ENCODE data around the gene PNMA8B. TPM values are rescaled to one million over a fixed set of nuclear protein-coding genes. Genes with fewer than 3 reads are reported as not detected.

PNMA8B gene
- total RNA-seq, 1 experiment from 2014 or later, result not detected

DNA sequence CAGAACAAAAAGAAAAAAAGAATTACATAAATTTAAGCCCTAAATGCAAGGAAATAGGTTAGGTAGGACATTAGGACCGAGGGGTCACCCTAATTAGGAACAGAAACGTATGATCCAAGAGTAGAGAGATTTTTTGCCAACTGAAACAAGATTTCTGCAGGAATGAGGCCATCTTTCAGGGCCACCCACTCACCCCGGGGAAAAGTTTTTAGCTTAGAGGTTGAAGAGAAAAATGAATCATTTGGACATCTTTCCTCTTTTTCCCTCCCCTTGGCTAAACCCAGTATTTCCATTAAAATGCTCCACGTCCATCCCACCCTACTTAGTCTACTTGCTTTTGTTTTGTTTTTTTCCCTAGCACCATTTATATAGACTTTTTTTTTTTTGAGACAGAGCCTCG, 13.7 kb downstream of the PNMA8B start:
- no peak overlapping the region for H3K27ac Mint-ChIP-seq (ENCODE audit: unreplicated experiment)
- DNase-seq, result no peak
- TF ChIP-seq, protein P1, sequence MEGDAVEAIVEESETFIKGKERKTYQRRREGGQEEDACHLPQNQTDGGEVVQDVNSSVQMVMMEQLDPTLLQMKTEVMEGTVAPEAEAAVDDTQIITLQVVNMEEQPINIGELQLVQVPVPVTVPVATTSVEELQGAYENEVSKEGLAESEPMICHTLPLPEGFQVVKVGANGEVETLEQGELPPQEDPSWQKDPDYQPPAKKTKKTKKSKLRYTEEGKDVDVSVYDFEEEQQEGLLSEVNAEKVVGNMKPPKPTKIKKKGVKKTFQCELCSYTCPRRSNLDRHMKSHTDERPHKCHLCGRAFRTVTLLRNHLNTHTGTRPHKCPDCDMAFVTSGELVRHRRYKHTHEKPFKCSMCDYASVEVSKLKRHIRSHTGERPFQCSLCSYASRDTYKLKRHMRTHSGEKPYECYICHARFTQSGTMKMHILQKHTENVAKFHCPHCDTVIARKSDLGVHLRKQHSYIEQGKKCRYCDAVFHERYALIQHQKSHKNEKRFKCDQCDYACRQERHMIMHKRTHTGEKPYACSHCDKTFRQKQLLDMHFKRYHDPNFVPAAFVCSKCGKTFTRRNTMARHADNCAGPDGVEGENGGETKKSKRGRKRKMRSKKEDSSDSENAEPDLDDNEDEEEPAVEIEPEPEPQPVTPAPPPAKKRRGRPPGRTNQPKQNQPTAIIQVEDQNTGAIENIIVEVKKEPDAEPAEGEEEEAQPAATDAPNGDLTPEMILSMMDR (IDR thresholded peaks at IDR 0.05; ENCODE audit: unreplicated experiment), result no peak
- CTCF ChIA-PET, result no interaction called here
- no TSS peak for BruUV-seq (replicated peaks)
- intact Hi-C loops (cut with micrococcal nuclease; ENCODE audit: unreplicated experiment), result no loop called here
- peaks cover 54% of the 10 kb centered on the region for H3K27me3 Mint-ChIP-seq (ENCODE audit: unreplicated experiment)
- no peaks in the 10 kb centered on the region for H3K36me3 Mint-ChIP-seq (ENCODE audit: insufficient read depth, unreplicated experiment)
- no peaks in the 10 kb centered on the region for H3K4me1 Mint-ChIP-seq (ENCODE audit: low read depth, unreplicated experiment)
- no peak overlapping the region for H3K4me3 Mint-ChIP-seq (ENCODE audit: low read depth, unreplicated experiment)
- H3K9me3 Mint-ChIP-seq (ENCODE audit: low read depth, unreplicated experiment), result no peaks in the 10 kb centered on the region

DNA sequence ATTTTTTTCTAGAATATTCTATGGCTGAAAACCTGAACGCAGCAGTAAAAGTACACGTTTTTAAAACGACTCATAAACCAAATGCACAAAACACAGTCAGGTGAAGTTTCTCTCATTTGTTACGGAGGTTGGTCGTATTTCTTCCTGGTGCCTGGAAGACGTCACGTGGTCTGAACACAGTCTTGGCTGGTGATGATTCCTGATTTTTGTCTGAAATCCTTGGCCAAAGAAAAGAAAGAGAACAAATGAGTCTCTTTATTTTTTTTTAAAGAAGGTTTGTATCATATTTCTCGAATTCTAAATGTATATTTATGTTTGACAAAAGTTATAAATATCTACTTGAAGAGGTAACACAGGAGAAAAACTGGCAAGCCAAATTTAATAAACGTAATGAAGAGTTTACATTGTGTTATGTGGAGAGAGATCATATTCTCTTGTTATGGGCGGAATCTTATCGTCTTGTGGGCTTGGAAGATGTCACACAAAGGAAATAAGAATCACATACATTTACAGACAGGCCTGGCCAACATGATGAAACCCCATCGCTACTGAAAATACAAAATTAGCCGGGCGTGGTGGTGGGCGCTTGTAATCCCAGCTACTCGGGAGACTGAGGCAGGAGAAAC, 14.3 kb downstream of the PNMA8B start:
- BruUV-seq (replicated peaks), result no TSS peak
- DNase-seq, result no peak
- no peak overlapping the region for H3K4me3 Mint-ChIP-seq (ENCODE audit: low read depth, unreplicated experiment)
- H3K9me3 Mint-ChIP-seq (ENCODE audit: low read depth, unreplicated experiment), result no peaks in the 10 kb centered on the region
- H3K4me1 Mint-ChIP-seq (ENCODE audit: low read depth, unreplicated experiment), result no peaks in the 10 kb centered on the region
- CTCF ChIA-PET, result no interaction called here
- intact Hi-C loops (cut with micrococcal nuclease; ENCODE audit: unreplicated experiment), result no loop called here
- TF ChIP-seq, protein P1 (IDR thresholded peaks at IDR 0.05; ENCODE audit: unreplicated experiment), result no peak
- no peaks in the 10 kb centered on the region for H3K36me3 Mint-ChIP-seq (ENCODE audit: insufficient read depth, unreplicated experiment)
- H3K27ac Mint-ChIP-seq (ENCODE audit: unreplicated experiment), result no peak overlapping the region
- peaks cover 48% of the 10 kb centered on the region for H3K27me3 Mint-ChIP-seq (ENCODE audit: unreplicated experiment)

DNA sequence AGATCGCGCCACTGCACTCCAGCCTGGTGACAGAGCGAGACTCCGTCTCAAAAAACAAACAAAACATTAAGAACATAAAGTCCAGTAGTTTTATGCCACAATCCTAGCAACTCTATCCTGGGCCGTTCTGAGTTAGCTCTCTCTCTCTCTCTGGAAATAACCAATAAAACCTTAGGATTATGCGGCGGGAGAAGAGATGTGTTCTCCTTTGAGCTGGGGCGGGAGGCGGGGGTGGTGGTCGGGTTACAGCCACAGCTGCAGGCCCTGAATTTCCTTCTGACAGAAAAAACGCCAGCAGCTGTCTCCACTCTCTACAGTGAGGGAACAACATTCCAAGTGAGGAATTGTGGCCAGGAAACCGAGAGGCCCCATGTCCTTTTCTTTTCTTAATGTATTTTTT, 15.3 kb downstream of the PNMA8B start:
- Mint-ChIP-seq H3K27ac (ENCODE audit: unreplicated experiment) (no peak overlapping the region), H3K4me3 (ENCODE audit: low read depth, unreplicated experiment) (no peak overlapping the region), H3K36me3 (ENCODE audit: insufficient read depth, unreplicated experiment) (no peaks in the 10 kb centered on the region), H3K4me1 (ENCODE audit: low read depth, unreplicated experiment) (no peaks in the 10 kb centered on the region), H3K9me3 (ENCODE audit: low read depth, unreplicated experiment) (no peaks in the 10 kb centered on the region), H3K27me3 (ENCODE audit: unreplicated experiment) (peaks cover 41% of the 10 kb centered on the region)
- BruUV-seq (replicated peaks), result no TSS peak
- intact Hi-C loops (cut with micrococcal nuclease; ENCODE audit: unreplicated experiment), result no loop called here
- no peak for DNase-seq
- CTCF ChIA-PET, result no interaction called here
- TF ChIP-seq, protein P1 (IDR thresholded peaks at IDR 0.05; ENCODE audit: unreplicated experiment), result no peak

DNA sequence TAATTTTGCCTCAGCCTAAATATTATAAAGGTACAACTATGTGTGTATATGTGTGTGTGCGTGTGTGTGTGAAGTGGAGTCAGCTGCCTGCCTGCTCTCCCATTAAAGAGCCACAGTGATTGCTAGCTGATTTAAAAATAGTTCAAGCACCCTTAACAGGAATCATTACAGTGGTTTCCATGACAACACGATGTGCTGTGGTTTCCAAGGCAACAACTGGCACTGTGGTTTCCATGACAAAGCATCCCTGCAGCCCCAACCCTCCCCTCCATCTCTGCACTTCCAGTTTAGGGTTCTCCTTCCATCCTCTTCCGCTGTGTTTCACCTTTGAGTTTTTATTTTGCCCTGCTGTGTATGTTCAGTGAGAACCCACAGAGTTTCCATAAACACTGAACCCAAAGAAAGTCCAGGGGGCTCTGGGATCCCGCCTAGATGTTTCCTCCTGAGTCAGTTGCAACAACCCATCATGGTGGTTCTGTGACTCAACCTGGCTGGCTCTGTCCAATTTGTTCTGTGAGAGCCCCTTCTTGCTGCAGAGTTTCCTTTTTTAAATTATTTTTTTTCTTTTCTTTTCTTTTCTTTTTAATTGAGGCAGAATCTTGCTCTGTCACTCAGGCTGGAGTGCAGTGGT, 17.2 kb downstream of the PNMA8B start:
- no peak overlapping the region for H3K27ac Mint-ChIP-seq (ENCODE audit: unreplicated experiment)
- BruUV-seq (replicated peaks), result no TSS peak
- peaks cover 42% of the 10 kb centered on the region for H3K27me3 Mint-ChIP-seq (ENCODE audit: unreplicated experiment)
- TF ChIP-seq, protein P1 (IDR thresholded peaks at IDR 0.05; ENCODE audit: unreplicated experiment), result no peak
- no peak overlapping the region for H3K4me3 Mint-ChIP-seq (ENCODE audit: low read depth, unreplicated experiment)
- intact Hi-C loops (cut with micrococcal nuclease; ENCODE audit: unreplicated experiment), result no loop called here
- CTCF ChIA-PET, result no interaction called here
- H3K36me3 Mint-ChIP-seq (ENCODE audit: insufficient read depth, unreplicated experiment), result no peaks in the 10 kb centered on the region
- H3K9me3 Mint-ChIP-seq (ENCODE audit: low read depth, unreplicated experiment), result no peaks in the 10 kb centered on the region
- no peak for DNase-seq
- no peaks in the 10 kb centered on the region for H3K4me1 Mint-ChIP-seq (ENCODE audit: low read depth, unreplicated experiment)
